H1 (cell line): ENCODE data around the gene PIK3R5. TPM values are rescaled to one million over a fixed set of nuclear protein-coding genes. Genes with fewer than 3 reads are reported as not detected.

Source experiments
- CTCF ChIA-PET: fragments of 300-600 bp; sonication (Branson Sonifier 250); formaldehyde crosslinking; loops from one replicate; lab custom pipeline; 2021; ENCODE audit not compliant: partially characterized antibody; lab: Charles Lee
- POLR2A ChIA-PET: fragments of 300-600 bp; sonication (Branson Sonifier 250); formaldehyde crosslinking; loops from one replicate; lab custom pipeline; 2021; ENCODE audit warnings: inconsistent platforms; ENCODE audit not compliant: partially characterized antibody; lab: Charles Lee
- DNase-seq, 2 experiments: peaks; one replicate each; pipeline versions ENCODE4 v3.0.0 to v3.0.0-alpha.2; 2010 to 2022; ENCODE audit warnings: low spot score in 2 of 2, low read depth in 1 of 2, mixed read lengths in 1 of 2
- FAIRE-seq: peaks from 2 replicates; lab custom pipeline; 2011; peaks lifted over from hg19 to GRCh38; lab: Jason Lieb, UNC
- H2AFZ ChIP-seq: 2 replicates; pipeline ENCODE4 v1.8.1; 2012; ENCODE audit warnings: low read length, inconsistent platforms
- H2AK5ac ChIP-seq: 2 replicates; pipeline ENCODE4 v1.6.1; 2013; ENCODE audit warnings: low read depth, low read length
- H2BK120ac ChIP-seq: replicated peaks from 2 replicates; pipeline ENCODE3; 2013; ENCODE audit warnings: low read depth, low read length, inconsistent platforms
- H2BK12ac ChIP-seq: 2 replicates; pipeline ENCODE4 v1.6.1; 2013; ENCODE audit warnings: low read depth, low read length
- H2BK15ac ChIP-seq: 2 replicates; pipeline ENCODE4 v1.6.1; 2013; ENCODE audit warnings: low read length
- H2BK20ac ChIP-seq: 2 replicates; pipeline ENCODE4 v1.6.1; 2013; ENCODE audit warnings: low read length
- H2BK5ac ChIP-seq: 2 replicates; pipeline ENCODE4 v1.6.1; 2013; ENCODE audit warnings: low read depth, low read length
- H3K14ac ChIP-seq: 2 replicates; pipeline ENCODE4 v1.6.1; 2013; ENCODE audit warnings: inconsistent platforms; ENCODE audit not compliant: insufficient read length
- H3K18ac ChIP-seq: 2 replicates; pipeline ENCODE4 v1.6.1; 2013; ENCODE audit warnings: low read length; ENCODE audit errors: extremely low read depth
- H3K23ac ChIP-seq: 2 replicates; pipeline ENCODE4 v1.6.1; 2013; ENCODE audit warnings: inconsistent platforms; ENCODE audit not compliant: insufficient read length
- H3K23me2 ChIP-seq: 2 replicates; pipeline ENCODE4 v1.6.1; 2013; ENCODE audit warnings: low read depth, low read length
- H3K27ac ChIP-seq: 2 replicates; pipeline ENCODE4 v1.6.1; 2011; ENCODE audit warnings: low read depth, low read length, inconsistent platforms
- H3K27me3 ChIP-seq, 4 experiments: replicated peaks in 1 of 4; 1 replicate in 1 of 4; 2 replicates in 3 of 4; pipeline versions ENCODE4 v1.6.1 to v1.8.1; 2011 to 2013; ENCODE audit warnings: low read length in 3 of 4, mild to moderate bottlenecking in 3 of 4, inconsistent platforms in 2 of 4, mixed read lengths in 2 of 4, moderate library complexity in 1 of 4; ENCODE audit not compliant: control insufficient read depth in 3 of 4, insufficient read depth in 3 of 4; ENCODE audit errors: extremely low read depth in 1 of 4
- H3K36me3 ChIP-seq, 4 experiments: 2 replicates each; pipeline versions ENCODE4 v1.6.1 to v1.8.1; 2011 to 2013; ENCODE audit warnings: mild to moderate bottlenecking in 4 of 4, low read length in 3 of 4, moderate library complexity in 2 of 4, control low read depth in 1 of 4, inconsistent platforms in 1 of 4; ENCODE audit not compliant: insufficient read depth in 4 of 4, control insufficient read depth in 2 of 4
- H3K4ac ChIP-seq: replicated peaks from 2 replicates; pipeline ENCODE3; 2013; ENCODE audit warnings: low read length, low read depth, mixed read lengths, inconsistent platforms; ENCODE audit not compliant: insufficient read length
- H3K4me1 ChIP-seq, 4 experiments: replicated peaks in 1 of 4; 1 replicate in 1 of 4; 2 replicates in 3 of 4; pipeline versions ENCODE4 v1.6.1 to v1.8.1; 2011 to 2013; ENCODE audit warnings: low read length in 3 of 4, inconsistent platforms in 2 of 4, mixed read lengths in 1 of 4; ENCODE audit not compliant: insufficient read depth in 4 of 4, control insufficient read depth in 3 of 4
- H3K4me2 ChIP-seq, 2 experiments: 2 replicates each; pipeline versions ENCODE4 v1.6.1 to v1.8.1; 2011 to 2013; ENCODE audit warnings: low read depth in 2 of 2, low read length in 2 of 2, control low read depth in 1 of 2, inconsistent platforms in 1 of 2, mild to moderate bottlenecking in 1 of 2; ENCODE audit not compliant: insufficient read depth in 1 of 2
- H3K4me3 ChIP-seq, 4 experiments: fragments of 200-600, 300-600 bp in 1 of 4; sonication (generic), shearing (Covaris generic), sonication (Bioruptor Twin) in 1 of 4; 2 replicates each; pipeline versions ENCODE4 v1.5.1 to v1.8.1; 2011 to 2016; ENCODE audit warnings: low read length in 4 of 4, low read depth in 3 of 4, control low read depth in 2 of 4, inconsistent platforms in 2 of 4, mild to moderate bottlenecking in 2 of 4, mixed read lengths in 1 of 4, moderate library complexity in 1 of 4; ENCODE audit not compliant: insufficient read depth in 2 of 4; ENCODE audit errors: extremely low read depth in 1 of 4
- H3K56ac ChIP-seq: replicated peaks from 2 replicates; pipeline ENCODE3; 2013; ENCODE audit warnings: low read depth, mild to moderate bottlenecking, mixed read lengths, low read length, inconsistent platforms; ENCODE audit not compliant: insufficient read length
- H3K79me1 ChIP-seq: 2 replicates; pipeline ENCODE4 v1.6.1; 2013; ENCODE audit warnings: low read depth, low read length, control low read depth
- H3K79me2 ChIP-seq, 2 experiments: 2 replicates each; pipeline versions ENCODE4 v1.6.1 to v1.8.1; 2012 to 2013; ENCODE audit warnings: low read length in 2 of 2, mild to moderate bottlenecking in 2 of 2, inconsistent platforms in 1 of 2; ENCODE audit not compliant: insufficient read depth in 2 of 2, control insufficient read depth in 1 of 2
- H3K9ac ChIP-seq, 4 experiments: replicated peaks in 1 of 4; 1 replicate in 1 of 4; 2 replicates in 3 of 4; pipeline versions ENCODE4 v1.6.1 to v1.8.1; 2011 to 2013; ENCODE audit warnings: low read depth in 3 of 4, low read length in 3 of 4, control low read depth in 2 of 4, mild to moderate bottlenecking in 2 of 4, moderate library complexity in 2 of 4, inconsistent platforms in 1 of 4; ENCODE audit errors: extremely low read depth in 1 of 4
- H3K9me3 ChIP-seq, 2 experiments: 2 replicates each; pipeline versions ENCODE4 v1.6.1 to v1.8.1; 2012 to 2013; ENCODE audit warnings: mild to moderate bottlenecking in 2 of 2, moderate library complexity in 2 of 2, control low read depth in 1 of 2, inconsistent platforms in 1 of 2, low read depth in 1 of 2, low read length in 1 of 2, mixed read lengths in 1 of 2; ENCODE audit not compliant: insufficient read depth in 2 of 2
- H4K20me1 ChIP-seq, 2 experiments: replicated peaks in 1 of 2; 2 replicates each; pipeline versions ENCODE3 to v1.8.1; 2011 to 2013; ENCODE audit warnings: inconsistent platforms in 2 of 2, low read length in 2 of 2, mild to moderate bottlenecking in 1 of 2; ENCODE audit not compliant: insufficient read depth in 2 of 2, control insufficient read depth in 1 of 2
- H4K5ac ChIP-seq: 2 replicates; pipeline ENCODE4 v1.6.1; 2013; ENCODE audit warnings: low read length, low read depth, mixed read lengths, inconsistent platforms; ENCODE audit not compliant: insufficient read length
- H4K8ac ChIP-seq: 2 replicates; pipeline ENCODE4 v1.8.0; 2013; ENCODE audit warnings: mild to moderate bottlenecking, moderate library complexity, low read length, inconsistent platforms; ENCODE audit not compliant: insufficient read depth; ENCODE audit errors: extremely low read depth
- H4K91ac ChIP-seq: replicated peaks from 2 replicates; pipeline ENCODE3; 2013; ENCODE audit warnings: low read length, mixed read lengths, inconsistent platforms; ENCODE audit not compliant: insufficient read length
- MAFK ChIP-seq: IDR thresholded peaks from 2 replicates; pipeline ENCODE4 v1.6.1; 2012; ENCODE audit warnings: low read depth, mild to moderate bottlenecking, improper control_type of control experiment, low read length
- POLR2AphosphoS5 ChIP-seq: IDR thresholded peaks from 2 replicates; pipeline ENCODE4 v1.6.1; 2011; ENCODE audit warnings: low read depth, low read length
- RBBP5 ChIP-seq: IDR thresholded peaks from 2 replicates; pipeline ENCODE4 v1.7.1; 2012; ENCODE audit warnings: low read depth, mild to moderate bottlenecking, inconsistent platforms, low read length, moderate library complexity, borderline replicate concordance
- SIRT6 ChIP-seq: IDR thresholded peaks from one replicate; pipeline ENCODE4 v1.7.1; 2012; ENCODE audit warnings: low read length, inconsistent platforms
- WGBS, 2 experiments: shearing (Covaris generic) in 1 of 2; methylation state at CpG; one replicate each; pipeline versions ENCODE4 v1.1.6 to v1.1.7; 2013 to 2015; ENCODE audit warnings: low lambda C conversion rate in 2 of 2, mixed read lengths in 2 of 2, inconsistent platforms in 1 of 2, low coverage in 1 of 2, missing lambda C conversion rate in 1 of 2; ENCODE audit not compliant: insufficient replicate concordance in 2 of 2, insufficient coverage in 1 of 2, insufficient read length in 1 of 2; ENCODE audit errors: extremely low coverage in 1 of 2, missing lambda C conversion rate in 1 of 2; 5-methylcytosine and 5-hydroxymethylcytosine counted together
- polyA plus RNA-seq, 7 experiments: library from polyadenylated mRNA; depleted of rRNA in 3 of 7; stranded (reverse) in 5 of 7; unstranded in 2 of 7; fragments of >200 nt in 5 of 7; fragments of 200-250 nt in 2 of 7; gene quantifications; 1 replicate in 5 of 7; 2 replicates in 1 of 7; 4 replicates in 1 of 7; pipeline versions ENCODE4 v1.2.1 to v1.2.3, GENCODE V29; 2011 to 2013; ENCODE audit warnings: missing spikeins in 2 of 7, mixed read lengths in 2 of 7
- total RNA-seq: library from RNA; stranded (reverse); fragmentation: NEBNext Ultra II Directional; extraction: Animal tissue kit (Norgen Biotek cat#: 25700); gene quantifications from 2 replicates; pipeline ENCODE4 v1.2.1, GENCODE V29; 2021

The PIK3R5 gene
- total and polyA plus RNA-seq, 2 of the 8 experiments (the other 6 are each of a cell fraction or from before 2014, with no cell fraction given) = 2.7 to 4.3 TPM

DNA sequence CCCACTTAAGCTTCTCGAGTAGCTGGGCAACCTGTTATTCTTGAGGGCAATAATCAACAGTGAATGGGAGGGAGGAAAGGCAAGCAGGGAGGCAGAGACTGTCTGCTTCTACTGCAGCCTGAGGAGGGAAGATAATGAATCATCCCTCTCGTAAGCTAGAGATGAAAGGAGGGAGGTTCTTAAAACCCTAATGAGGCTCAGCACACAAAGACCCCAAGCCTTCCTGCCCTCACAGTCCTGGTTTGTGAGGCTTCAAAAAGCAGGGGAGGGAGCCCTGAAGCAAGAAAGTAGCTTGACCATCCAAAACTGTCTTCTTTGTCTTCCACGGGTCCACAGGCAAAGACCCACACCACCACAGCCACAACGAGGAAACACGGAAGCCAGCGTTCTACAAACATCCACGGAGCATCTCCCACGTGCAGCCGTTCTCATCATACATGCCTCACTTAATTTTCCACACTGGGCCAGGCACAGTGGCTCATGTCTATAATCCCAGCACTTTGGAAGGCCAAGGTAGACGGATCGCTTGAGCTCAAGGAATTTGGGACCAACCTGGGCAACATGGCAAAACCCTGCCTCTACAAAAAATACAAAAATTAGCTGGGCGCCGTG lies 1.8 kb downstream of the PIK3R5 start:
- Histone ChIP-seq H3K79me1 (no peaks in the 10 kb centered on the region), H3K23me2 (peaks cover 8% of the 10 kb centered on the region; the same call in 1 of the 2 replicates), H3K56ac (no peak overlapping the region), H3K4me2 (no peak overlapping the region; a peak in 1 of 4 replicates), H3K18ac (no peak overlapping the region), H2AK5ac (no peak overlapping the region), H3K79me2 (no peaks in the 10 kb centered on the region), H4K20me1 (peaks cover 0 to 3% of the 10 kb centered on the region in 2 experiments), H4K5ac (no peak overlapping the region), H3K9ac (no peak overlapping the region), H3K27ac (no peak overlapping the region), H2BK12ac (no peak overlapping the region), H2BK5ac (no peak overlapping the region), H4K8ac (no peak overlapping the region), H2BK120ac (no peak overlapping the region), H2AFZ (no peak overlapping the region), H2BK20ac (no peak overlapping the region), H3K27me3 (peaks cover 2 to 18% (median 12%) of the 10 kb centered on the region in 4 experiments), H3K14ac (no peak overlapping the region), H3K4ac (no peak overlapping the region), H3K36me3 (no peaks in the 10 kb centered on the region), H2BK15ac (no peak overlapping the region), H3K4me3 (no peak overlapping the region), H3K23ac (no peak overlapping the region), H4K91ac (no peak overlapping the region), H3K4me1 (peaks cover 0 to 7% (median 3%) of the 10 kb centered on the region in 4 experiments; a peak in 4 of 7 replicates), H3K9me3 (no peaks in the 10 kb centered on the region; a peak in 1 of 4 replicates)
- 88% methylated on average over 13 of the region's 13 CpGs; no CpG with 5 or more reads in 1 of the 2 experiments for WGBS, 2 experiments
- FAIRE-seq (no peak), DNase-seq (no peak)
- ChIA-PET POLR2A (interaction anchor here (0.8 kb wide), 1 partner anchor 133 kb away, joined by 3 read pairs; no protein-coding TSS in a partner anchor), CTCF (interaction anchor here (0.7 to 1.4 kb wide), 8 partner anchors 11 to 454 kb away, joined by 3 read pairs; no protein-coding TSS in a partner anchor)
- no peak for TF ChIP-seq MAFK
- TF ChIP-seq POLR2AphosphoS5 = no peak
- no peak for TF ChIP-seq RBBP5
- no peak for TF ChIP-seq SIRT6
